ENCODE measurements around the gene ZNF280C.

The ZNF280C gene

GRCh38 chrX:130162094-130162735 is 106.5 kb downstream of the ZNF280C start:
- Histone ChIP-seq H3K36me3 (ENCODE audit: control insufficient read depth in 2 of 2, insufficient read depth in 1 of 2, low read length in 2 of 2) (no peaks in the 10 kb centered on the region), H3K4me1 (ENCODE audit: control insufficient read depth, insufficient read depth, low read length) (peaks cover 8% of the 10 kb centered on the region), H3K9me3 (ENCODE audit: control insufficient read depth, insufficient read depth, low read depth, low read length) (no peaks in the 10 kb centered on the region), H3K27ac (ENCODE audit: extremely low read depth, low read depth, low read length) (no peak overlapping the region), H3K4me3 (ENCODE audit: low read depth, low read length) (no peak overlapping the region)
- ChIA-PET POLR2A (no interaction called here), CTCF (interaction anchor here (0.7 to 1.2 kb wide), 2 partner anchors 26 to 707 kb away, joined by 3 to 4 read pairs; no protein-coding TSS in a partner anchor)
- TF ChIP-seq ZFP37 (tag by site-specific recombination; IDR thresholded peaks at IDR 0.05), result no peak
- no peak for TF ChIP-seq ZNF571 (tag by site-specific recombination; IDR thresholded peaks at IDR 0.05)
- no peak for TF ChIP-seq ZFP69B (tag by site-specific recombination; IDR thresholded peaks at IDR 0.05)
- TF ChIP-seq GLI4 (tag by site-specific recombination; IDR thresholded peaks at IDR 0.05), result no peak
- no peak for TF ChIP-seq ZNF10 (tag by site-specific recombination; IDR thresholded peaks at IDR 0.05)
- no peak for TF ChIP-seq ZNF704 (tag by site-specific recombination; IDR thresholded peaks at IDR 0.05)
- no peak for TF ChIP-seq INSM2 (tag by site-specific recombination; IDR thresholded peaks at IDR 0.05)
- TF ChIP-seq BCL11B (tag by site-specific recombination; IDR thresholded peaks at IDR 0.05; ENCODE audit: low read depth), result no peak
- no peak for TF ChIP-seq ZNF785 (tag by site-specific recombination; IDR thresholded peaks at IDR 0.05)
- TF ChIP-seq ZNF302 (tag by site-specific recombination; IDR thresholded peaks at IDR 0.05; ENCODE audit: low read depth), result no peak
- TF ChIP-seq ZNF341 (tag by site-specific recombination; IDR thresholded peaks at IDR 0.05; ENCODE audit: low read depth), result no peak
- TF ChIP-seq ZNF211 (tag by site-specific recombination; IDR thresholded peaks at IDR 0.05; ENCODE audit: low read depth), result no peak
- no peak for TF ChIP-seq ZBTB48 (tag by site-specific recombination; IDR thresholded peaks at IDR 0.05)
- TF ChIP-seq ZNF544 (tag by site-specific recombination; IDR thresholded peaks at IDR 0.05), result no peak

- TF ChIP-seq ZNF785 (tag by site-specific recombination; IDR thresholded peaks at IDR 0.05) (no peak), ZNF341 (tag by site-specific recombination; IDR thresholded peaks at IDR 0.05; ENCODE audit: low read depth) (no peak), OSR2 (tag by site-specific recombination; IDR thresholded peaks at IDR 0.05) (no peak), ZNF792 (tag by site-specific recombination; IDR thresholded peaks at IDR 0.05) (no peak), ZNF114 (tag by site-specific recombination; IDR thresholded peaks at IDR 0.05) (no peak)
- Histone ChIP-seq H3K4me3 (ENCODE audit: low read depth, low read length) (no peak overlapping the region), H3K9me3 (ENCODE audit: control insufficient read depth, insufficient read depth, low read depth, low read length) (no peaks in the 10 kb centered on the region), H3K36me3 (ENCODE audit: control insufficient read depth in 2 of 2, insufficient read depth in 1 of 2, low read length in 2 of 2) (peaks cover 0 to 8% of the 10 kb centered on the region in 2 experiments; a peak in 1 of 3 replicates), H3K27ac (ENCODE audit: extremely low read depth, low read depth, low read length) (no peak overlapping the region), H3K4me1 (ENCODE audit: control insufficient read depth, insufficient read depth, low read length) (peaks cover 5% of the 10 kb centered on the region)
- POLR2A ChIA-PET, result no interaction called here
- CTCF ChIA-PET, result interaction anchor here (0.7 kb wide), 1 partner anchor 8 kb away, joined by 3 read pairs; no protein-coding TSS in a partner anchor
These were observed 108.9 kb downstream of the ZNF280C start for GRCh38 chrX:130159776-130160175.

- POLR2A ChIA-PET, result interaction anchor here (0.7 kb wide), 1 partner anchor 541 kb away, joined by 4 read pairs; no protein-coding TSS in a partner anchor
- no peak for TF ChIP-seq ZNF292 (tag by site-specific recombination; IDR thresholded peaks at IDR 0.05; ENCODE audit: borderline replicate concordance, low read depth)
- no peak for TF ChIP-seq ZNF18 (tag by site-specific recombination; IDR thresholded peaks at IDR 0.05)
- TF ChIP-seq SALL2 (tag by site-specific recombination; IDR thresholded peaks at IDR 0.05; ENCODE audit: borderline replicate concordance), result no peak
- TF ChIP-seq PRDM1 (tag by site-specific recombination; IDR thresholded peaks at IDR 0.05), result no peak
- TF ChIP-seq ZNF23 (tag by site-specific recombination; IDR thresholded peaks at IDR 0.05; ENCODE audit: borderline replicate concordance), result no peak
- no peak for TF ChIP-seq ZNF549 (tag by site-specific recombination; IDR thresholded peaks at IDR 0.05)
- no peak for TF ChIP-seq SP2 (tag by site-specific recombination; IDR thresholded peaks at IDR 0.05)
- no peak for TF ChIP-seq KLF9 (tag by site-specific recombination; IDR thresholded peaks at IDR 0.05; ENCODE audit: low read depth)
- no peak for TF ChIP-seq ZNF19 (tag by site-specific recombination; IDR thresholded peaks at IDR 0.05; ENCODE audit: low read depth)
- TF ChIP-seq ZNF561 (tag by site-specific recombination; IDR thresholded peaks at IDR 0.05; ENCODE audit: borderline replicate concordance), result no peak
- TF ChIP-seq ZNF747 (tag by site-specific recombination; IDR thresholded peaks at IDR 0.05), result no peak
- TF ChIP-seq ZNF623 (tag by site-specific recombination; IDR thresholded peaks at IDR 0.05), result no peak
- no peak for TF ChIP-seq ZNF16 (tag by site-specific recombination; IDR thresholded peaks at IDR 0.05; ENCODE audit: low read depth)
These were observed 110.4 kb downstream of the ZNF280C start for GRCh38 chrX:130158311-130158710.

More at GRCh38 chrX:130158311-130158710, 110.4 kb downstream of the ZNF280C start:
- no peaks in the 10 kb centered on the region for H3K9me3 ChIP-seq (ENCODE audit: control insufficient read depth, insufficient read depth, low read depth, low read length)
- no peak overlapping the region for H3K4me3 ChIP-seq (ENCODE audit: low read depth, low read length)
- H3K4me1 ChIP-seq (ENCODE audit: control insufficient read depth, insufficient read depth, low read length), result no peaks in the 10 kb centered on the region
- H3K36me3 ChIP-seq (ENCODE audit: control insufficient read depth in 2 of 2, insufficient read depth in 1 of 2, low read length in 2 of 2), result peaks cover 0 to 16% of the 10 kb centered on the region in 2 experiments; a peak in 1 of 3 replicates
- no peak overlapping the region for H3K27ac ChIP-seq (ENCODE audit: extremely low read depth, low read depth, low read length)
- CTCF ChIA-PET, result interaction anchor here (0.7 kb wide), 1 partner anchor 50 kb away, joined by 3 read pairs; no protein-coding TSS in a partner anchor

Data from HEK293 (cell line).